ENCODE data around the gene BRCC3.
A peak's percentile ranks its signal among the peaks of the same experiment; 100 is the strongest.
"Not testable (repeated sequence)": the region's sequence is repeated elsewhere in the genome, so short reads cannot be mapped to it uniquely, and the experiment has no call there.

BRCC3 gene

GRCh38 chrX:155061760-155062159 is 9.5 kb upstream of the BRCC3 start:
- DNase-seq, result no peak

GRCh38 chrX:155065035-155065734 is 6.1 kb upstream of the BRCC3 start:
- DNase-seq, result no peak

- DNase-seq, result no peak
Observed at GRCh38 chrX:155068165-155068564, 3.1 kb upstream of the BRCC3 start.

DNA sequence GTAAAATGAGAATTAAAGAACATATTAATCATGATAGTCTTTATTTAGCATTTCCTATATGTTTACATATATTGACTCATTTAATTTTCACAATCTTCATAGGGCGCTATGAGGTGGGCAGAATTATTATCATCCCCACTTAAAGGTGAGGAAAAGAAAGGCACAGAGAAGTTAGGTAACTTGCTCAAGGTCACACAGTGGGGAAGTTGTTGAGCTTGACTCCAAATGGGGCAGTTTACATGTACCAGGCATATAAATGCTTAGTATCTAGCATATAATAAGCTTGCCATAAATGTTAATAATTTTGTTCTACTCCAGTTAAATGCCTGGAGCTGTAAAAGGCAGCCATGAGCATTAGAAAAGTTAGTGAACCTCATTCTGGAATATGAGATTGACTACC is 1.9 kb upstream of the BRCC3 start:
- no peak for DNase-seq

DNA sequence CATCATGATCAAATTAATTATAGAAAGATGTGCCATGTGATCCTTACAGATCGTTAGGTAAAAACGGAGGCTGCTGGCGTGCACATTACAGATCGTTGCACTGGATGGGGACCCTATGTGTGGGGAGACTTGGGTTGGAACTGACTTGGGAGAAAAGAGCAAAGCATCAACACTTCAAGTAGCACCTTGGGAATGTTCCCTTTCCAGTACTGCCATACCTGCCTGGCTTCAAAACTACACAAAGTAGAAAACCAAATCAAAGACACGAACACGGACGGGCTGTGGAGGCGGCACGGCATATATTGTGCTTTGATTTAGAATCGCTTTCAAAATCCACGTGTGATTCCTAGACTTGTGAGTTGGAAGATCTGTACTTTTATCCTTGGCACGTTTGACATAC is 1.3 kb upstream of the BRCC3 start:
- no peak for DNase-seq

DNA sequence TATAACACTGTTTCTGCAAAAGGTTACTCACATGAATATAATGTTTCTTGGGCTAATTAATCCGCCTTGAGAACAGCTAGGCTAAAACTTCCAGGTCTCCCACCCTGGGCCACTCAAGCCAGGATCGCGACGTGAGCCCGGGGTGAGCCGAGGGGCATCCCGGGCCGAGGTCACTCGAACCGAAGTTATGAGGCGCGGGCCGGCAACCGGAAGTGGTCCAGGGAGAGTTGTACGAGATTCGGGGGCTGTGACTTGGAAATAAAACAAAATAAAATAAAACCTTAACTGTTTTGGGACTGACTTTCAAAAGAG is 689 bp upstream of the BRCC3 start:
- DNase-seq, result no peak

DNA sequence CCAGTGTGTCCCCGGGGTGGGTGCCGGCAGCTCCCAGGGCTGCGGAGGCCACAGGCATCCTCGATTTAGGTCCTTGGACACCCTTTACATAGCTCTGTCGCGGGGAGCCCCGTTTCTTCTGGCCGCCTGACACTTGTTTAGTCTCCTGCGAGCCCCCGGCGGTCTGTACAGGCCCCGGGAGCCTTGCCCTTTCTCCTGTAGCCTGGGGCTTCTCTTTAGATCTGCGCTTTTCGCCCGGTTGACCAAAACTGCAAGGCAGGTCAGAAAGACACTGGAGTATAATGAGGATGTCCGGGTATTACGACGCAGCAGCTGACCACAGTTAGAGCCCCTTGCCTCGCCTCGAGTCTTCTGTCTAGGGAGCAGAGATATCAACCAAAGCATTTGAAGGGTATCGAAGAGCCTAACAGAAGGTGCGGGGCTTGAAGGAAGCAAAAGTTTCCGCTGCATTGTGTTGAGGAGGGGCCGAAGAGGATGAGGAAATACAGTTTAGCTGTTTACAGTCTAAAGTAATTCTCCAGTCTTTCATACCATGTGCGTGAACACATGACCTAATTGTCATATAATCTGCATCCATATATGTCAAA is 479 bp downstream of the BRCC3 start:
- DNase-seq, result no peak

- peak; percentile 43 for DNase-seq
Observed at GRCh38 chrX:155086202-155086840, 15.0 kb downstream of the BRCC3 start.

DNA sequence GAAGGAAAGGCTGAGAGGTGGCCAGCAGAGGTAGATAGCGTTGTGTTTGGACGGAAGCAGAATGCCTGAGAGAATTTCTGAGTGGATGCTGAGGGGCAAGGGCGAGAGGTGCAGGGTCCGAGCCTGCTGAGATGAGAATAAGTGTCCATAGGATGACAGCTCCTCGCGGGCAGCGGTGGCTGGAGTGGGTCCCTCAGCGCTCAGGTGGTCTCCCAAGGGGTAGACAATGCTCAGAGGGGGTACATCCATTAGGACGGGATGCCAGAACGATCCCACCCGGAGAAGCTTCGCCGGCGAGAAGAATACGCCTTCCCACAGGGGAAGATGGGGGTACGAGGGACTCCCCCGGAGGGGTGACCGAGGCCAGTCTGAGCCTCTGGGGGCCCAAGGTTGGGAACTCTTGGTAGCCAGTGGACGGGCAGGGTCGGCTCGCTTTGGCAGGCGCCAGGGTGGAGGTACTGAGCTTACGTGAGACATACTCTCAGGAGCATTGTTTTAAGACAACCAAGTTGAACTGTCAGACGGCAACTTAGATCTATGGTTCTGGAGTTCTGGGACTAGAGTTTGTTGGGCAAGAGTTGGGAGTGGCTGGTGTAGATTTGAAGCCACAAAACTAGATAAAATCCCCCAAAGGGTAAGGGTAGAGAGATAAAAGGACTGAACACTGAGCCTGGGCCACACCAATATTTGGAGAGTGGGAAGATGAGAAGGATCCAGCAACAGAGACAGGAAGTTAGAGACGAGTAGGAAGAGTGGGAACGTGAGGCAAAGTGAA is 15.8 kb downstream of the BRCC3 start:
- DNase-seq, result no peak

DNA sequence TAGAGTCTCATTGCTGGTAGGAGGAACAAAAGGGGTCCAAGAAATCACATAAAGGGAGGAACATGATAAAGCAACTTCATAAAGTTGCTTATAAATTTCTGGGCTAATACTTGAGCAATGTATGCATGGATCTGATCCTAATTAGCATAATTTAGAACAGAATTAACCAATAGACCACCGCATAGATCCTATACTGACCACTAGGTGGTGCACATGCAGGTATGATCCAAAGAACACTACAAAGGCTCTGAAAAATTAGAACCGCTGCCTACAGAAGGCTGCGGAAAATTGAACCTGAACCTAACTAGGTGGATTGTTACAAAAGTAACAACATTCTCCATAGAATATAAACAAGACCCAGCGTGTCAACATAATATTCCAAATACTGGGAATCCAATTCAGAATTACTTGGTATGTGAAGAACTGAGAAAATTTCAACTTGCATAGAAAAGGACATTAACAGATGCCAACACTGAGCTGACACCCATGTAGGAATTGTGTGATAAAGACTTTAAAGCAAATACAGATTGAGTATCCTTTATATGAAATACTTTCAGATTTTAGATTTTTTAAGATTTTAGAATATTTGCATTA is 23.3 kb downstream of the BRCC3 start:
- DNase-seq, result peak; percentile 6

DNA sequence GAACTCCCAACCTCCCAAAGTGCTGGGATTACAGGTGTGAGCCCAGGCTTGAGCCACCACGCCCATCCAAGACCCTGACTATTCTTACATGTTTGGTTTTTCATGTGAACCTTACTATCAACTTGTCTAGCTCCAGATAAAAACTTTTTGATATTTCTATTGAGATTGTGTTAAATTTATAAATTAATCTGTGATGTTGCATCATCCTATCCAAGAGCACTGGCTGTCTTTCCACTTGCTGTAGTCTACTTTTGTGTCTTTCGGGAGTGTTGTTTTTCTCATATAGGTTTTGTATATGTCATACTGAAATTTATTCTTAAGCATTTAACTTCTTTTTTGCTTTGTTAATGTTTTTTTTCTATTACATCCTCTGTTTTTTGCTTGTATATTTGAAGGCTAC is 34.6 kb downstream of the BRCC3 start:
- no peak for DNase-seq

- DNase-seq, result no peak
Observed at GRCh38 chrX:155108427-155108826, 37.1 kb downstream of the BRCC3 start.

GRCh38 chrX:155112171-155112570 is 40.9 kb downstream of the BRCC3 start:
- no peak for DNase-seq

GRCh38 chrX:155113097-155113496 is 41.8 kb downstream of the BRCC3 start:
- DNase-seq, result no peak

DNA sequence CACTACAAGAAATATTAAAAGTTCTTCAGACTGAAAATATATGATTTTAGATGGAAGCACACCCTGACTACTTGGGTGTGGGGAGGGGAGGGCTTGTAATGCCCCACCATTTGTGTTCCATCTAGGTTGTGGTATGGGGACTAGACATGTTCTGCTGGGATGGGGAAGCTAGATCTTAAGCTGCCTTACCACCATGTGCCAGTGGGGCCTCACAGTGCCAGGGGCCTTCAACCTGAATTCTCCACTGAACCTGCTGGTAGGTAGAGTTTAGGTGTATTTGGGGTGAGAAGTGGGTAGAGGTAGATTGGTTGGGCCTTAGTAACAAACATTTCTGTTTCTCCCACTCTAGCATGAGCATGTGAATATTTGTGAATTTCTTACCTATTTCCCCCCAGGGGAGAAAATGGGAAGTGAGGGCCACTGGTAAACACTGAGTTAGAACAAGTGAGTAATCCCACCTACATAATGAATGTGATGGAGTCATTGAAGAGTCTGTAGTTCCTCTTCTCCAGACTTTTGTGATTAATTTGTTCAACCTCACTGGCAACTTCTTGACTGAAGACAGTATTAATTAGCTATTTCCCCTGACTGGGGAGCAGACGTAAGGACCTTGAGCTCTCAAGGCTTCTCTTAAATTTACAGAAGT is 44.0 kb downstream of the BRCC3 start:
- no peak for DNase-seq

DNA sequence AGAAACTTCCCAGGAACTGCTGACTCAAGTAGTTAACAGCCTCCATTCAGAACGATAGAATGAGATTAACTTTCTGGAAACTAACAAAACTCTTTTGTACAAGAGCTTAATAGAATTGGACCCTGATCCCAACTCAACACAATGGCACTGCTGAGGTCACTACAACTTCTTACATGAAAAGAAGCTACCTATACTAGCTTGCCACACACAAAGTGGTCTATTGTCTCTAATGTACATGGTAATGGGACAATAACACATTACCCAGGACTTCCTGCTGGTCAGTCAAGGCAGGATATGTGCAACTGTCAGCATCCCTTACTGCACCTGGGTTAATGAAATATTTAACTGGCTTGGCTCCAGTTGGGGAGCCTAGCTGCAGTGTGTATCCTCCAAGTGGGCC is 56.2 kb downstream of the BRCC3 start:
- DNase-seq, result no peak

DNA sequence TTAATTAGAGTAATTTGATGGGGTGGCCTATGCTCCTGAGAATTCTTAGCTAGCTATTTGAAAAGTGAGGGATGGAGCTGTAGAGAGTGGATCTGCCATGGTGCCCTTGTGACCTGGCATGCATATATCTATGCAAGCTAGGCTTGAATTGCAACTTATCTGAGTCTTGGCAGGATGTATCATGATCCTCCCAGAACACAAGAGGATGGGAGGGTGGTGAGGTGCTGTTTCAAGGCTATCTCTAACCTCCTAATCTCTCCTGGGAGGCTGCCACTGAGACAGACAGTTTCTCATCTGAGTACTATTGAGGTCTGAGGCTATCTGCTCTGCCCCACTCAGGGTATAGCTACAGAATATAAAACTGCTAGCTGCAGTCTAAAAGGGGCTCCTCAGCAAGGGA is 56.6 kb downstream of the BRCC3 start:
- DNase-seq, result no peak

GRCh38 chrX:155132110-155132509 is 60.8 kb downstream of the BRCC3 start:
- no peak for DNase-seq

- DNase-seq, result no peak
Observed at GRCh38 chrX:155134255-155134654, 62.9 kb downstream of the BRCC3 start.

- DNase-seq, result no peak
Observed at GRCh38 chrX:155143959-155144548, 72.7 kb downstream of the BRCC3 start.

DNA sequence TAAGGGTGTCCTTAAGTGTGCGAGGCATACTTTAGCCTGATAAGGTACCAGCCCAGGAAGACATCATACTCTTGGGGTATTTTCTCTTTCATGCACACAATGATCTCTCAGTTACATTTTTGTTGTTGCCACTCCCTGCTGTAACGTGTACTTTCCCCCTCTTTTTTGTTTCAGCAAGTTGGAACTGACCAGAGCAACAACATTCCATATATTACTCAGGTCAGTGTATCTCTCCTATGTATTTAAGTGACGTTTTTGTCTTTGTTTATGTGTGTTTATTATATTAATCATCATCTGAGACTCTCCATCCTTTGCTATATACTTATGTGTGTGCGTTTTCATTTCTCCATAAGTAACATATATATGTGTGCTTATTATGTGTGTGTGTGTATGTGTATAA is 73.6 kb downstream of the BRCC3 start:
- no peak for DNase-seq

- not testable (repeated sequence) for DNase-seq
Observed at GRCh38 chrX:155147612-155148011, 76.3 kb downstream of the BRCC3 start.

DNA sequence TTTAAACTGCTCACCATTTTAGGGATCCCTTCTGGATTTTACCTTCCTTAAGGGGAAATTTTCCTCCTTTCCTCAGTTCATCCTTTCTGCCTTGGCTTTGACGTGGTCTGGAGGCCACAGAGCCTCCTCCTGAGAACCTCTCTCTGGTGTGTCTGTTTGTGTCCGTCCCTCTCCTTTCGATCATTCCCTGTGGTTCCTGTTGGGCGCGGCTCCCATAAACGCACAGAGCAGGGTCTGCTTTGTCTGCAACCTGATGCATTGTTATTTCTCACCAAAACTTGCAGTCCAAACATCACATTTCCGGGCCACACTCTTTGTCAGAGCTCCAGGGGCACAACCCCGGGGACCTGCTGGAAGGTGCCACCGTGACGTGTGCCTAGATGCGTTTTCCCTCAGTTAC is 76.9 kb downstream of the BRCC3 start:
- DNase-seq, result not testable (repeated sequence)
